Natural killer cell (primary cell): ENCODE measurements around the gene PAX2. TPM values are rescaled to one million over a fixed set of nuclear protein-coding genes. Genes with fewer than 3 reads are reported as not detected.

ENCODE experiments used
- ATAC-seq, 3 donors: fragments of 150-1000 bp in 2 of 3; fragments of 200-7000 bp in 1 of 3; cut with Tn5 transposase; 1 replicate in 1 of 3; 2 replicates in 2 of 3; pipeline ENCODE4 v1.10.0; 2021; ENCODE audit warnings: mild to moderate bottlenecking in 2 of 3, moderate library complexity in 2 of 3
- DNase-seq, 2 donors: peaks; one replicate each; pipeline versions ENCODE4 v3.0.0 to v3.0.0-alpha.2; 2013 to 2021; ENCODE audit warnings: mixed read lengths in 1 of 2
- H3K27ac ChIP-seq: one replicate; pipeline ENCODE4 v1.5.1; 2013; ENCODE audit warnings: mild to moderate bottlenecking, low read length
- H3K27me3 ChIP-seq: one replicate; pipeline ENCODE4 v1.6.1; 2013; ENCODE audit warnings: low read length; ENCODE audit not compliant: control insufficient read depth, insufficient read depth
- H3K36me3 ChIP-seq: one replicate; pipeline ENCODE4 v1.6.1; 2013; ENCODE audit warnings: low read length; ENCODE audit not compliant: control insufficient read depth, insufficient read depth
- H3K4me1 ChIP-seq: one replicate; pipeline ENCODE4 v1.6.1; 2013; ENCODE audit warnings: low read length; ENCODE audit not compliant: control insufficient read depth, insufficient read depth
- H3K4me3 ChIP-seq: one replicate; pipeline ENCODE4 v1.5.1; 2013; ENCODE audit warnings: low read length
- H3K9me3 ChIP-seq: one replicate; pipeline ENCODE4 v1.6.1; 2013; ENCODE audit warnings: low read length; ENCODE audit not compliant: control insufficient read depth, insufficient read depth
- H3K27ac Mint-ChIP-seq, 2 donors: one replicate each; pipeline ENCODE4 v1.8.0; 2022; ENCODE audit warnings: mild to moderate bottlenecking in 2 of 2, mixed read lengths in 2 of 2, moderate library complexity in 1 of 2
- H3K27me3 Mint-ChIP-seq, 2 donors: one replicate each; pipeline ENCODE4 v1.8.0; 2022; ENCODE audit warnings: low read depth in 2 of 2, mixed read lengths in 2 of 2
- H3K36me3 Mint-ChIP-seq: one replicate; pipeline ENCODE4 v1.8.0; 2022; ENCODE audit warnings: mixed read lengths
- H3K4me1 Mint-ChIP-seq, 2 donors: one replicate each; pipeline ENCODE4 v1.8.0; 2022; ENCODE audit warnings: mixed read lengths in 2 of 2
- H3K4me3 Mint-ChIP-seq: one replicate; pipeline ENCODE4 v1.8.0; 2022; ENCODE audit warnings: mild to moderate bottlenecking, moderate library complexity, mixed read lengths
- H3K9me3 Mint-ChIP-seq, 2 donors: one replicate each; pipeline ENCODE4 v1.8.0; 2022; ENCODE audit warnings: mixed read lengths in 2 of 2
- WGBS: methylation state at CpG from one replicate; pipeline ENCODE4 v1.1.7; 2013; ENCODE audit warnings: missing lambda C conversion rate; ENCODE audit not compliant: insufficient coverage; 5-methylcytosine and 5-hydroxymethylcytosine counted together
- intact Hi-C: fragments of 100-400 bp; cut with micrococcal nuclease; formaldehyde crosslinking; loops from one replicate; pipeline ENCODE4 v1.14.2; 2022
- total RNA-seq, 4 donors: library from RNA; stranded (reverse); fragments of 120-200 nt in 1 of 4; gene quantifications; one replicate each; pipeline versions ENCODE4 v1.2.3 to v1.2.4, GENCODE V29; 2013 to 2022
- TF ChIP-seq, protein P1 (sequence below): fragments of 200-600 bp; IDR thresholded peaks from one replicate; pipeline ENCODE4 v1.8.0; 2022; ENCODE audit warnings: antibody characterized with exemption

Gene PAX2
- total RNA-seq, 3 donors from 2014 or later (not counting 1 experiment from before 2014, with no cell fraction given), result not detected

DNA sequence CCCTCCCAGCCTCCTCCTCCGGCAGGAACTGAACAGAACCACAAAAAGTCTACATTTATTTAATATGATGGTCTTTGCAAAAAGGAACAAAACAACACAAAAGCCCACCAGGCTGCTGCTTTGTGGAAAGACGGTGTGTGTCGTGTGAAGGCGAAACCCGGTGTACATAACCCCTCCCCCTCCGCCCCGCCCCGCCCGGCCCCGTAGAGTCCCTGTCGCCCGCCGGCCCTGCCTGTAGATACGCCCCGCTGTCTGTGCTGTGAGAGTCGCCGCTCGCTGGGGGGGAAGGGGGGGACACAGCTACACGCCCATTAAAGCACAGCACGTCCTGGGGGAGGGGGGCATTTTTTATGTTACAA is 83.3 kb downstream of the PAX2 start:
- Histone ChIP-seq H3K27ac (no peak overlapping the region), H3K4me3 (peak overlapping the region; percentile 16), H3K27me3 (peaks cover 52% of the 10 kb centered on the region), H3K36me3 (no peaks in the 10 kb centered on the region), H3K4me1 (peaks cover 40% of the 10 kb centered on the region), H3K9me3 (no peaks in the 10 kb centered on the region)
- intact Hi-C loops, result loop anchor here (5.0 kb wide), 2 partner anchors 156 to 266 kb away; no protein-coding TSS in a partner anchor
- Mint-ChIP-seq H3K4me3 (peak overlapping the region; percentile 79), H3K36me3 (no peaks in the 10 kb centered on the region), H3K27ac (peak overlapping the region in 1 of 2 donors; percentile 79), H3K27me3 (peaks cover 66 to 68% of the 10 kb centered on the region in 2 donors), H3K9me3 (no peaks in the 10 kb centered on the region), H3K4me1 (peaks cover 25 to 48% of the 10 kb centered on the region in 2 donors)
- TF ChIP-seq, protein P1, sequence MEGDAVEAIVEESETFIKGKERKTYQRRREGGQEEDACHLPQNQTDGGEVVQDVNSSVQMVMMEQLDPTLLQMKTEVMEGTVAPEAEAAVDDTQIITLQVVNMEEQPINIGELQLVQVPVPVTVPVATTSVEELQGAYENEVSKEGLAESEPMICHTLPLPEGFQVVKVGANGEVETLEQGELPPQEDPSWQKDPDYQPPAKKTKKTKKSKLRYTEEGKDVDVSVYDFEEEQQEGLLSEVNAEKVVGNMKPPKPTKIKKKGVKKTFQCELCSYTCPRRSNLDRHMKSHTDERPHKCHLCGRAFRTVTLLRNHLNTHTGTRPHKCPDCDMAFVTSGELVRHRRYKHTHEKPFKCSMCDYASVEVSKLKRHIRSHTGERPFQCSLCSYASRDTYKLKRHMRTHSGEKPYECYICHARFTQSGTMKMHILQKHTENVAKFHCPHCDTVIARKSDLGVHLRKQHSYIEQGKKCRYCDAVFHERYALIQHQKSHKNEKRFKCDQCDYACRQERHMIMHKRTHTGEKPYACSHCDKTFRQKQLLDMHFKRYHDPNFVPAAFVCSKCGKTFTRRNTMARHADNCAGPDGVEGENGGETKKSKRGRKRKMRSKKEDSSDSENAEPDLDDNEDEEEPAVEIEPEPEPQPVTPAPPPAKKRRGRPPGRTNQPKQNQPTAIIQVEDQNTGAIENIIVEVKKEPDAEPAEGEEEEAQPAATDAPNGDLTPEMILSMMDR, result no peak
- ATAC-seq (peak; percentile 52 to 63 (median 61)), DNase-seq (peak in 1 of 2 donors; percentile 58)
- WGBS, result 0% methylated on average over 11 of the region's 20 CpGs

DNA sequence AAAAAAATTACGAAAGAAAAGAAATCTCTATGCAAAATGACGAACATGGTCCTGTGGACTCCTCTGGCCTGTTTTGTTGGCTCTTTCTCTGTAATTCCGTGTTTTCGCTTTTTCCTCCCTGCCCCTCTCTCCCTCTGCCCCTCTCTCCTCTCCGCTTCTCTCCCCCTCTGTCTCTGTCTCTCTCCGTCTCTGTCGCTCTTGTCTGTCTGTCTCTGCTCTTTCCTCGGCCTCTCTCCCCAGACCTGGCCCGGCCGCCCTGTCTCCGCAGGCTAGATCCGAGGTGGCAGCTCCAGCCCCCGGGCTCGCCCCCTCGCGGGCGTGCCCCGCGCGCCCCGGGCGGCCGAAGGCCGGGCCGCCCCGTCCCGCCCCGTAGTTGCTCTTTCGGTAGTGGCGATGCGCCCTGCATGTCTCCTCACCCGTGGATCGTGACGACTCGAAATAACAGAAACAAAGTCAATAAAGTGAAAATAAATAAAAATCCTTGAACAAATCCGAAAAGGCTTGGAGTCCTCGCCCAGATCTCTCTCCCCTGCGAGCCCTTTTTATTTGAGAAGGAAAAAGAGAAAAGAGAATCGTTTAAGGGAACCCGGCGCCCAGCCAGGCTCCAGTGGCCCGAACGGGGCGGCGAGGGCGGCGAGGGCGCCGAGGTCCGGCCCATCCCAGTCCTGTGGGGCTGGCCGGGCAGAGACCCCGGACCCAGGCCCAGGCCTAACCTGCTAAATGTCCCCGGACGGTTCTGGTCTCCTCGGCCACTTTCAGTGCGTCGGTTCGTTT is 83.9 kb downstream of the PAX2 start:
- Mint-ChIP-seq H3K27ac (peak overlapping the region in 1 of 2 donors; percentile 79), H3K4me1 (peaks cover 25 to 48% of the 10 kb centered on the region in 2 donors), H3K4me3 (peak overlapping the region; percentile 81), H3K9me3 (no peaks in the 10 kb centered on the region), H3K36me3 (no peaks in the 10 kb centered on the region), H3K27me3 (peaks cover 65 to 67% of the 10 kb centered on the region in 2 donors)
- Histone ChIP-seq H3K27me3 (peaks cover 51% of the 10 kb centered on the region), H3K36me3 (no peaks in the 10 kb centered on the region), H3K4me3 (no peak overlapping the region), H3K4me1 (peaks cover 40% of the 10 kb centered on the region), H3K9me3 (no peaks in the 10 kb centered on the region), H3K27ac (no peak overlapping the region)
- intact Hi-C loops, result loop anchor here (5.0 kb wide), 2 partner anchors 157 to 267 kb away; no protein-coding TSS in a partner anchor
- 5% methylated on average over 54 of the region's 58 CpGs for WGBS
- DNase-seq (peak in 1 of 2 donors; percentile 19), ATAC-seq (peak in 1 of 3 donors; percentile 37)
- TF ChIP-seq, protein P1, result no peak

DNA sequence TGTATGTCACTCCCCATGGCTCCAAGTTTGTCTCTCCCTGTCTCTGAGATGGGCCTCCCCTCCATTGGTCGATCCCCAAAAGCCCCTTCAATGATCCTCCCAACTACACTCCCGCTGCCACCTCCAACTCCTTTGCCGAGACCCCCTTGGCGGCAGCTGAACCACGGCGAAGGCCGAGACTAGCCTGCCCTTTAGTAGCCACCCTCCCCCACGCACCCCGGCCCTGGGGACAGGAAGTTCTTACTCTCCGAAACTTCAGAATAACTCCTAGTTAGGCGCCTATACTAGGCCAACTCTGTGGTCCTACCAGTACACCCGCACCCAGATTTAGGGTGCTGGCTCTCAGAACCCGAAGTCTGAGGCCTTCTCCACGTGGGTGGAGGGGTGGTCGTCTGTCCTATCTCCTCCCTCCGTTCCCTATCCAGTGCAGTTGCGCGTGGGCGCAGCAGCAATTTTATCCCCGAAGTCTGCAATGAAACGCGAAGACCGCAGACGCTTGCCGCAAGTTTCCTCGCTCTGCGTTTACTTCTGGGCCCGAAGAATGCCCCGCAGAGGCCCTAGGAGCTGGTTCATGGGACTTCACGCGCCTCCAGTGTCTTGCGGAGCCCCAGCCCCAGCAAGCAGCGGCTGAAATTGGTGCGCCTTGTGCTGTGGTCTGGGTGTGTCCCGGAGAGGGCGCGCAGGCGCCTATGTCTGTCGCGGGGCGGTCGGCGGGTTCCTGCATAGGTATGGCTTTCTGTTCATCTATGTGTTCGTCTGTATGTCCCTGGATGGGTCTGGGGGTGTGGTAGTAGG is 84.7 kb downstream of the PAX2 start:
- H3K4me3 Mint-ChIP-seq, result peak overlapping the region; percentile 81
- Histone ChIP-seq H3K27me3 (peaks cover 46% of the 10 kb centered on the region), H3K9me3 (no peaks in the 10 kb centered on the region), H3K36me3 (no peaks in the 10 kb centered on the region), H3K27ac (no peak overlapping the region), H3K4me3 (no peak overlapping the region), H3K4me1 (peaks cover 40% of the 10 kb centered on the region)
- H3K27ac Mint-ChIP-seq, result no peak overlapping the region
- TF ChIP-seq, protein P1, result no peak
- DNase-seq (peak in 1 of 2 donors; percentile 19), ATAC-seq (no peak)
- H3K27me3 Mint-ChIP-seq, result peaks cover 61 to 69% of the 10 kb centered on the region in 2 donors
- peaks cover 25 to 48% of the 10 kb centered on the region in 2 donors for H3K4me1 Mint-ChIP-seq
- intact Hi-C loops, result loop anchor here (5.0 kb wide), 2 partner anchors 158 to 268 kb away; no protein-coding TSS in a partner anchor
- WGBS, result 8% methylated on average over 44 of the region's 44 CpGs
- H3K36me3 Mint-ChIP-seq, result no peaks in the 10 kb centered on the region
- no peaks in the 10 kb centered on the region for H3K9me3 Mint-ChIP-seq
